Ascending aorta (tissue), 2 donors: ENCODE data around the gene HELZ. TPM values are rescaled to one million over a fixed set of nuclear protein-coding genes. Genes with fewer than 3 reads are reported as not detected.

Source experiments
- DNase-seq, 2 donors: peaks; one replicate each; pipeline ENCODE4 v3.0.0-alpha.2; 2019; ENCODE audit warnings: low spot score in 2 of 2
- H3K27ac ChIP-seq, 2 donors: fragments of 200-600 bp; sonication (generic); one replicate each; pipeline ENCODE4 v1.5.1; 2016 to 2017; ENCODE audit warnings: mild to moderate bottlenecking in 1 of 2
- H3K27me3 ChIP-seq: fragments of 200-600 bp; sonication (generic); one replicate; pipeline ENCODE4 v1.5.1; 2017
- H3K36me3 ChIP-seq, 2 donors: fragments of 200-600 bp; sonication (generic); one replicate each; pipeline ENCODE4 v1.5.1; 2016
- H3K4me1 ChIP-seq, 2 donors: fragments of 200-600 bp; sonication (generic); one replicate each; pipeline ENCODE4 v1.5.1; 2016 to 2017; ENCODE audit warnings: mild to moderate bottlenecking in 1 of 2
- H3K4me3 ChIP-seq, 2 donors: fragments of 200-600 bp; sonication (generic); one replicate each; pipeline ENCODE4 v1.5.1; 2016 to 2017; ENCODE audit warnings: mild to moderate bottlenecking in 1 of 2
- H3K9me3 ChIP-seq, 2 donors: fragments of 200-600 bp; sonication (generic); one replicate each; pipeline ENCODE4 v1.5.1; 2016
- intact Hi-C: fragments of 100-400 bp; cut with DNase I; formaldehyde crosslinking; loops from one replicate; pipeline ENCODE4 v1.15.1; 2023
- total RNA-seq: library from RNA; depleted of rRNA; stranded (reverse); fragments of >200 nt; gene quantifications from one replicate; pipeline ENCODE4 v1.1.0, GENCODE V29; 2016
- TF ChIP-seq, protein P1 (sequence below), 3 experiments: fragments of 200-600 bp in 2 of 3; fragments of 450-650 bp in 1 of 3; sonication (generic) in 2 of 3; IDR thresholded peaks; one replicate each; pipeline ENCODE4 v1.5.1; 2016 to 2019; ENCODE audit warnings: antibody characterized with exemption in 3 of 3, mild to moderate bottlenecking in 1 of 3, moderate library complexity in 1 of 3

HELZ gene
- total RNA-seq, 1 donor from 2014 or later, result 36.1 TPM

DNA sequence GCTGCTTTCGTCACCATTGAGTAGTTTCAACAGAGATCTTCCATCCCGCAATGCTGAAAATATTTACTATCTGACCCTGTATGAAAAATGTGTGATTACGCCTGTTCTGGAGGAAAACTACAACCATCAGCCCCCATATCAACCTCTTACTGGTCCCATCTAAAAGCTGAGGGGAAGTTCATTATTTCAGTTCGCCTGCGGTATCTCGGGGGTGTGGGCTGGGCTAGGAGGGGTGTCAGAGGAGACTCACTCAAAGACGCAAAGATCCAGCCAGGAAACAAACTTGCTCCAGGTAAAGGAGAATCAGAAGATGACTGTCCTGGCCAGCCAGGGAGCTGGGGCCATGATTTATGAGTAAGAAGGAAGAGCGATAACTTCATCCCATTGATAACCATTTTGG, 187.0 kb downstream of the HELZ start:
- H3K4me1 ChIP-seq, result no peaks in the 10 kb centered on the region
- intact Hi-C loops, result no loop called here
- no peak for DNase-seq
- H3K9me3 ChIP-seq, result no peaks in the 10 kb centered on the region
- no peaks in the 10 kb centered on the region for H3K27me3 ChIP-seq
- no peaks in the 10 kb centered on the region for H3K36me3 ChIP-seq
- no peak overlapping the region for H3K4me3 ChIP-seq
- no peak overlapping the region for H3K27ac ChIP-seq
- TF ChIP-seq, protein P1, sequence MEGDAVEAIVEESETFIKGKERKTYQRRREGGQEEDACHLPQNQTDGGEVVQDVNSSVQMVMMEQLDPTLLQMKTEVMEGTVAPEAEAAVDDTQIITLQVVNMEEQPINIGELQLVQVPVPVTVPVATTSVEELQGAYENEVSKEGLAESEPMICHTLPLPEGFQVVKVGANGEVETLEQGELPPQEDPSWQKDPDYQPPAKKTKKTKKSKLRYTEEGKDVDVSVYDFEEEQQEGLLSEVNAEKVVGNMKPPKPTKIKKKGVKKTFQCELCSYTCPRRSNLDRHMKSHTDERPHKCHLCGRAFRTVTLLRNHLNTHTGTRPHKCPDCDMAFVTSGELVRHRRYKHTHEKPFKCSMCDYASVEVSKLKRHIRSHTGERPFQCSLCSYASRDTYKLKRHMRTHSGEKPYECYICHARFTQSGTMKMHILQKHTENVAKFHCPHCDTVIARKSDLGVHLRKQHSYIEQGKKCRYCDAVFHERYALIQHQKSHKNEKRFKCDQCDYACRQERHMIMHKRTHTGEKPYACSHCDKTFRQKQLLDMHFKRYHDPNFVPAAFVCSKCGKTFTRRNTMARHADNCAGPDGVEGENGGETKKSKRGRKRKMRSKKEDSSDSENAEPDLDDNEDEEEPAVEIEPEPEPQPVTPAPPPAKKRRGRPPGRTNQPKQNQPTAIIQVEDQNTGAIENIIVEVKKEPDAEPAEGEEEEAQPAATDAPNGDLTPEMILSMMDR (IDR thresholded peaks at IDR 0.05), result no peak

DNA sequence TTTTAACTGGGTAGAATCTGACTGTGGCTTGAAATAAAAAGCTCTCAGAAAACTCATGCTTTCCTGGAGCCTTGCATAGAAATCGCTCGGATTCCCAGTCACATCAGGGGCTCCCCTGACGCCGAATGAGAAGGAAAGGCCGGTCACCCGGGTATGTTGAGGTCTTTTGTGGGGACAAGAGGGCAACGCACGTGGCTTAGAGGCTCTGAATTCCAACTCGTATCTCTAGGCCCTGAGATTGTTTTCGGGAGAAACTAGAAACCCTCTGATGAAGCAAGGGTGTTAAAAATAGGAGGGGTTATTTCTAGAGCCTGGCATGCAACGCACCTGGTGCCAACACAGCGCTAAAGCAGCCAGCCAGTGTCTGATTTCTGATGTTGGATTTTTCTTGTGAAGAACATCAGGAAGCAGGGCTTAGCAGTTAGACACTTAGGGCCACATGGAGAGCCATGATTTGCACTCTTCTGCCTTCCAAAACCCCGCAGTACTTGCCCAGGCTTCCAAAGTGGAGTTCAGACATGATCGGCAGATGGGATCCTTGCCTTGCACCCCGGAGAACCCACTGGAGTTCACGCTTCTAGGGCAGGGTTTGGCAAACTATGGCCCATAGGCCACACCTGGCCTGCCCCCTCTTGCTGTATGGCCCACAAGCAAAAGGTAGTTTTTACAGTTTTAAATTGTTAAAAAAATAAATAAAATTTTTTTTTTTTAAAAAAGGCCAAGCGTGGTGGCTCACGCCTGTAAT, 188.1 kb downstream of the HELZ start:
- DNase-seq, result peak in 1 of 2 donors; percentile 19
- Histone ChIP-seq H3K9me3 (no peaks in the 10 kb centered on the region), H3K27me3 (no peaks in the 10 kb centered on the region), H3K4me1 (no peaks in the 10 kb centered on the region), H3K36me3 (no peaks in the 10 kb centered on the region), H3K4me3 (no peak overlapping the region), H3K27ac (no peak overlapping the region)
- intact Hi-C loops, result no loop called here
- TF ChIP-seq, protein P1 (IDR thresholded peaks at IDR 0.05), result no peak

DNA sequence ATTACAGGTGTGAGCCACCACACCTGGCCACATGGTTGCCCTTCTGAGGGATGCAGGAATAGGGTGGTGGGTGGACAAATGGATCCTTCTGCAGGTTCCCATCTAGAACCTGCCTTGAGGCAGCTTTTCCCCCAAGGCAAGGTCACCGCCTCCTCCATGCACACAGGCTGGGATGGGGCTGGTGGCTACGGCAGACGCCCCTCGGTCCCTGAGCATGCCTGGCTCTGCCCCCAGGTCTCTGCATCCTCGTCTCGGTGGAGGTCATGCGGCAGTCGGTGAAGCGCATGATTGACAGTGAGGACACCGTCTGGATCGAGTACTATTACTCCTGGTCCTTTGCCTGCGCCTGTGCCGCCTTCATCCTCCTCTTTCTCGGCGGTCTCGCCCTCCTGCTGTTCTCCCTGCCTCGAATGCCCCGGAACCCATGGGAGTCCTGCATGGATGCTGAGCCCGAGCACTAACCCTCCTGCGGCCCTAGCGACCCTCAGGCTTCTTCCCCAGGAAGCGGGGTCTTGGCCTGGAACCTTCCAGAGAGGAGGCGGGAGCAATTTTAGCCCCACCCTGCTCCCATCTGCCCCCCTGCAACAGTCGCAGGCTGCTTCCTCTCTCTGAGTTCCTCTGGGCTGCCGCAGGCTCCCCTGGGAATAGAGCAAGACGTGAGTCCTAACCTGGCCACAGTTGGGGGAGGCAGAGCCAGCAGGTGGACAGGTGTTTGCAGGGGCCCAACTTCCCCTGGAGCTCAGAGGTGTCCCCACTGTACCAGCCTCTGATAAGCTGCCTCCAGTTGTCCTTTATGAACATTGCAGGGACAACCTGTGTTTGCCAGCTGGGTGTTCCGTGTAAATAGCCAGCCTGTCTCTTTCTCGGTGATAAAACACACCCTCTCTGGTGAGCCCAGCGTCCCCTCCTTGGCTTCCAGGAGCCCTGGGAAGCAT, 188.9 kb downstream of the HELZ start:
- intact Hi-C loops, result no loop called here
- Histone ChIP-seq H3K27ac (no peak overlapping the region), H3K9me3 (no peaks in the 10 kb centered on the region), H3K36me3 (no peaks in the 10 kb centered on the region), H3K4me1 (no peaks in the 10 kb centered on the region), H3K4me3 (no peak overlapping the region), H3K27me3 (no peaks in the 10 kb centered on the region)
- TF ChIP-seq, protein P1 (IDR thresholded peaks at IDR 0.05), result no peak
- DNase-seq, result peak in 1 of 2 donors; percentile 52

DNA sequence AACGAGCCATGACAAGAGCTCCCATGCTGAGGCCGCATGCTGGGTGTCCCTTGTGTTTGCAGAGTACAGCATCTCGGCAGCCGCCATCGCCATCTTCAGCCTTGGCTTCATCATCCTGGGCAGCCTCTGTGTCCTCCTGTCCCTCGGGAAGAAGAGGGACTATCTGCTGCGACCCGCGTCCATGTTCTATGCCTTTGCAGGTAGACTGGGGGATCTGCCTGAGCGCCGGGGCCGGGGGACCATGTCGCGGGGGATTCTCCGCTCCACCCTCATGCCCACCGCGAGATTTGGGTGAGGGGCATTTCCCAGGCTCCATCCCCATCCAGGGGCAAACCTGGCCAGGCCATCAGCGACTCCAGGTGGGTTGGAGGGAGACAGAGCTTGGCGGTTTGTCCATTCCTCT, 190.0 kb downstream of the HELZ start:
- no peaks in the 10 kb centered on the region for H3K9me3 ChIP-seq
- TF ChIP-seq, protein P1 (IDR thresholded peaks at IDR 0.05), result no peak
- no peaks in the 10 kb centered on the region for H3K4me1 ChIP-seq
- peak in 1 of 2 donors; percentile 39 for DNase-seq
- intact Hi-C loops, result no loop called here
- no peaks in the 10 kb centered on the region for H3K36me3 ChIP-seq
- H3K27me3 ChIP-seq, result no peaks in the 10 kb centered on the region
- no peak overlapping the region for H3K4me3 ChIP-seq
- no peak overlapping the region for H3K27ac ChIP-seq

DNA sequence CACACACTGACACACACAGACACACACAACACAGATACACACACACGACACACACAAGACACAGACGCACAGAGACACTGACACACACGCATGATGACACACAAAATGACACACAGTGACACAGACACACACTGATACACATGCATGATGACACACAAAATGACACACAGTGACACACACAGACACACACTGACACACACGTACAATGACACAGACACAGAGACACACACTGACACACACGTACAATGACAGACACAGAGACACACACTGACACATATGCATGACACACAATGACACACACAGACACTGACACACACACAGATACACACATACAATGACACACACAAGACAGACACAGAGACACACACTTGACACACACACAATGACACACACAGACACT, 190.4 kb downstream of the HELZ start:
- no peak overlapping the region for H3K4me3 ChIP-seq
- intact Hi-C loops, result no loop called here
- H3K9me3 ChIP-seq, result no peaks in the 10 kb centered on the region
- TF ChIP-seq, protein P1 (IDR thresholded peaks at IDR 0.05), result no peak
- H3K36me3 ChIP-seq, result no peaks in the 10 kb centered on the region
- no peaks in the 10 kb centered on the region for H3K4me1 ChIP-seq
- no peaks in the 10 kb centered on the region for H3K27me3 ChIP-seq
- H3K27ac ChIP-seq, result no peak overlapping the region
- DNase-seq, result peak in 1 of 2 donors; percentile 45
